ENCODE measurements around the gene ABCC4.

Gene ABCC4

DNA sequence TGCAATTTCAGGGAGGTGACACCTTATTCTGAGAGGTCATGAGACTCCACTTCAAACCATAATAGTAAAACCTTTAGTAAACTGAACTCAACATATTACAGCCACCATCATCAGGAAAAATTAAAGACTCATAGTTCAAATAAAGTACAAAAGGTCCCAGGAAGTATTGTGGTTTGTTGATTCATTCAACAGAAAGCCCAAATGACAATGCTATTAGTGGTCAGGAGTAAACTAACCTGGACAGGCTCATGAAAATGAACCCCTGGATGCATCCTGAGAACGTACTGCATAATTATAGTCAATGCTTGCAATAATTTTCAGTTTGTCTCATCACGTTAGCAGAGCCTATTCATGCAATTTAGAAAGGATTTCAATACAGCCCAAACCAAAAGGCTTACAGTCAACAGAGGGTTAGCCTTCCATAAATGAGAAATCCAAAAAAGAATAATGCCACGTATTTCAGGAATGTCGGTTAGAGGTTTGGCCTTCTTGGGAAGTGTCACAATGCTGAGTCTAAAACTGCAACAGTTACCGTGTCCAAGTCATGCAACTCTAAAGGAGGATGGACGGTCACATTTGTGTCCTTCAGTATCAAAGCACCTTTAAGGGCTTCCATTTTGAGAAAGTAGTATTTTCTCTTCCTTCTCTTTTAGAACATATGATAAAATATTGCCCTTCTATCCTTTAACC, 280.8 kb downstream of the ABCC4 start:
- no peak for FAIRE-seq
- no peak for DNase-seq (ENCODE audit: insufficient read length, low spot score)

DNA sequence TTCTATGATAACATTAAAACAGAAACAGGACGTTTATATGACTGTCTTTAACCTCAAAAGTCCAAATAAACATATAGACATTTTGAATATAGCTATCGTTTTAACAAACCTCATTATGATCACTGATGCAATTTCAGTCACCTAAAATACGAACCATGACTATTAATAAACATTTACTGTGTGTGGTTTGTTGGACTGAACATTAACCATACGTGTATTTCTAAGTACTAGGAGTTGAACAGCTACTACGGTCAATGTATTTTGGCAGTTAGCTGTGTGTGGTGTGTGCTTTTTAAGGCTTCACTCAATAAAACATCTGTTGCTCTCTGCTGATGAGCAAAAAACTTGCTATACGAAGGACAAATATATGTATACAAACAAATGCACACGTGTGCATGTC, 281.4 kb downstream of the ABCC4 start:
- FAIRE-seq, result no peak
- no peak for DNase-seq (ENCODE audit: insufficient read length, low spot score)

DNA sequence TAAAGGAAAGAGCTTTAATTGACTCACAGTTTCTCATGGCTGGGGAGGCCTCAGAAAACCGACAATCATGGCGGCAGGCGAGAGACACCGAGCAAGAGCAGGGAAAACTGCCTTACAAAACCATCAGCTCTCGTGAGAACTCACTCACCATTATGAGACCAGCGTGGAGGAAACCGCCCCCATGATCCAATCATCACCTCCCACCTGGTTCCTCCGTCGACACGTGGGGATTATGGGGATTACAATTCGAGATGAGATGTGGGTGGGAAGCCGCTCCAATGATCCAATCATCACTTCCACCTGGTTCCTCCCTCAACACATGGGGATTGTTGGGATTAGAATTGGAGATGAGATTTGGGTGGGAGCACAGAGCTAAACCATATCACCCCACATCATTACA, 293.9 kb downstream of the ABCC4 start:
- DNase-seq (ENCODE audit: insufficient read length, low spot score) (no peak), FAIRE-seq (no peak)

DNA sequence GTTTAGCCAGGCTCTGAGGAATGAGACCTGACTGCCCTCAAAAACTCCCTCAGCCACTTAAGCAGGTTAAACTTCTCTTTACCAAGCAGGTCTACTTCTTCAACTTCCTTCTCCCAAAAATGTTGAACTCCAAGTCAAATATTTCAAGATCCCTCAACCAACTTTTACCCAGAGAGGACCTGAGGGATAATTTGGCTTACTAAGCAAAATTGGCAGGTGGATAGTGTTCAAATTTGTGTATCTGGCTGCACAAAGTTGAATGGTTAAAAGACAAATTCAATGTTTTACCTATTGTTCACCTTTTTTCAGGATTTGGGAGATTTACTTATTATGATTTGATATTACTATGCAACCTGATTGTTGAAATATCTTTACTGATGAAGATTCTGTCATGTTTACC, 296.0 kb downstream of the ABCC4 start:
- FAIRE-seq (no peak), DNase-seq (ENCODE audit: insufficient read length, low spot score) (no peak)

DNA sequence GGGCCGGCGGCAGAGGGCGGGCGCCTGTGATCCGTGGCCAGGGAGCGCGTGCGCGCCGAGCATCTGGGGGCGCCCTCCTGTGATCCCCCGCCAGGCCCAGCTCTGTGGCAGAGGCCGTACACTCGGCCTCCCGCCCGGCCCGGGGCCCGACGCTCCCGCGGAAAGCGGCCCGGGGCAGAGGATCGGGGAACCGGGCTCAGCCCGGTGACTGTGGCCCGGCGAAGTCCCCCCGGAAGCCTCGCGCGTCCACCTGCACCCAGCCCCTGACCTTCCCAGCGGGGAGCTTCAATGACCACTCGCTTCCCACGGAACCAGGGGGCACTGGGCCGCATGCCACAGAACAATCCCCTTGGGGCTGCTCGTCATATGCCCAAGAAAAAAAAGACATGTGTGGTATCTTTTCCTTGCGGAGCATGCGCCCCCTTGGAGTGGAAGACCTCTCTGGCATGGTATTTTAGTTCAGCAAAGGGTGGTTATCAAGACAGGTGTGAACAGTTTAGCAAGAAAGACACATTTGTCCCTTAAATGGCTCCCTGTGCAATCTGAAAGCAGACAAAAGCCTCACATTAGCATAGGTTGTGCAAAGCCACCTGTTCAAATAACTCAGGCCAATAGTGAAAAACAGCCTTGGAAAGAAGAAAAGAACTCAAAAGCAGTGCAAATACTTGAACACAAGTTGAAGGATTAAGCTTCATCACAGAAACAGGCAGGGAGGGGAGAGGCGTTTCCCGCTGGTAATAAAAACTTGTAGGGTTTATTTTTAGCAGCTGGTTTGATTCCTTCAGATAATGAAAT, 298.0 kb downstream of the ABCC4 start:
- FAIRE-seq, result no peak

DNA sequence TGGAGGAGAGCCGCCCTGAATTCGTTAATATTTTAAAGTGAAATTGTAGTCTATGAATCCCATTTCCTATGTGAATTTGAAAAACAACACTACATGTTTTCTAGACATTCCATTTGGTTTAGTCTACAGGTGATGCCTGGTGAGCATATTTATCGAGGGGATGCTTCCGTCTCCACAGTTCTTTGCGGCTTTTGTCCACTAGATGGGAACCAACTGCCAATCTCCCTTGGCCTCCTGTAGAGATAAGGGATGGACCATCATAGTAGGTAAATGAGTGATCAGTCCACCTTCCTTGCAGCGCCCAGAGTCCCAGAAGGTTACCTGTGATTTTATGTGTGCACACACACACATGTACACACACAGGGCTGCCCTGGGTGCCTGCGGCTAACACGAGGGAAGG, 299.1 kb downstream of the ABCC4 start:
- FAIRE-seq (no peak), DNase-seq (ENCODE audit: insufficient read length, low spot score) (no peak)

More for the DNA sequence above, 298.0 kb downstream of the ABCC4 start:
- DNase-seq (ENCODE audit: insufficient read length, low spot score), result no peak

DNA sequence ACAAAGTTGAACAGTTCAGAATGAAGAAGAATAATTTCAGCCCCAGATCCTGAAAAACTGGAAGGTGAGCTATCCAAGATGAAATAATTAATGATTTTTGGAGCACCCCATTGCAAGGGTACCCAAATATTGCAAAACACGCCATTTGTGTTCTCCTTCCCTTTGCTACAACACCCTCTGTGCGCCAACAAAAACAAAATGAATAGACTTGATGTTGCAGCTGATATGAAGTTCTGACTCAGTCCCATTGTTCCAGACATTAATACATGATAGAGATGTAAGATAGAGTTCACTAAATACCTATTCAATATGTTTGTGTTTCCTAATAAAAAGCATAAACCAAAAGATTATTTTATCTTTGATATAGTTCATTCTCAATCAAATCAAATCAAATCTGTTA, 301.4 kb downstream of the ABCC4 start:
- FAIRE-seq (no peak), DNase-seq (ENCODE audit: insufficient read length, low spot score) (no peak)

DNA sequence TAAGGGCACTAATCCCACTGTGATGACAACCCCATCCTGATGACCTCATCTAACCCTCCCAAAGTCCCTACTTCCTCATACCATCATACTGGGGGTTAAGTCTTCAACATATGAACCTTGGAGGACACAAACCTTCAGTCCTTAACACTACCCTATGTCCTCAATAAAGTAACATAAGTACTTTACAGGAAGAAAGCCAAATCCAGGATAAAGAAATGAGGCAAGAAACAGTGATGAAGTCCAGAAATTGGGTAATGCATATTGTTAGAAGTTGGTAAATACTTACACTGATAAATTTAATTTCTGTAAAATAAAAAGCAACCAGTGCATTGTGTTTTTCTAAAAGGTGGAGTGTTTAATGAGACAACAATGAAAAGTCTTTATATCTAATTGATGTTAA, 304.1 kb downstream of the ABCC4 start:
- no peak for DNase-seq (ENCODE audit: insufficient read length, low spot score)
- FAIRE-seq, result no peak

DNA sequence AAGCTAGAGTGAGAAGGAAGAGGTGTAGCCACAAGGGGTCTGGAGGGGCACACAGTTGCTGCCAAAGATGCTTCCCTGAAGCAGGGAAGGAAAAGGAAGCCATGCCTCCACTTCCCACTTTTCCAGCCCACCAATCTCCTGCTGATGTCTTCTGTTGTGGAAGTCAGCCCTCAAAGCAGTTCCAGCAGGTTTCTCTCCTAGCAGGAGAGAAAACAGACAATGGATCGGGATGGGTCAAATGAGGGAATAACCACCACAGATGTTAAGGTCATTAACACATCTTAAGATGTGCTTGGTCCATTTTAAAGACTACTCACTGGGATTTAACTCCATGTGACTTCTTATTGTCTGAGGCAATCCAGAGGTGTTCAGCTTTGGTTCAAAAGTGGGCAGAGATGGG, 304.8 kb downstream of the ABCC4 start:
- FAIRE-seq (no peak), DNase-seq (ENCODE audit: insufficient read length, low spot score) (no peak)

DNA sequence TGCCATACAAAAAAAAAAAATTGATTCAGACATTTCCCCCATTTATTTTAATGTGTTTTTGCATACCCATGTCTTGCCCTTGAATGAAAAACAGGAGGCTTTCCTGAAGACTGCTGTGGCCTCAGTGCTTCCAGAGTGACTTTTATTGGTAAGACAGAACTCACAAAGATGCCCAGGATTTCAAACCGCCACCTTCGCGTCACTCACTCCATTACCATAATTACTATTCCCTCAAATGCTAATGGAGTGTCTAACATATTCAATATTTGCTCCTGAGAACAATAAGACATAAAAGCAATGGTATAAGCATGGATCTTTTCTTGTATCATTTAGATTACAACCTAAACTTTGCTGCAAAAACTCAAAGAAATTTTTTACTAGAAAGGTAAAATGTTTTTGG, 306.7 kb downstream of the ABCC4 start:
- no peak for FAIRE-seq
- no peak for DNase-seq (ENCODE audit: insufficient read length, low spot score)

DNA sequence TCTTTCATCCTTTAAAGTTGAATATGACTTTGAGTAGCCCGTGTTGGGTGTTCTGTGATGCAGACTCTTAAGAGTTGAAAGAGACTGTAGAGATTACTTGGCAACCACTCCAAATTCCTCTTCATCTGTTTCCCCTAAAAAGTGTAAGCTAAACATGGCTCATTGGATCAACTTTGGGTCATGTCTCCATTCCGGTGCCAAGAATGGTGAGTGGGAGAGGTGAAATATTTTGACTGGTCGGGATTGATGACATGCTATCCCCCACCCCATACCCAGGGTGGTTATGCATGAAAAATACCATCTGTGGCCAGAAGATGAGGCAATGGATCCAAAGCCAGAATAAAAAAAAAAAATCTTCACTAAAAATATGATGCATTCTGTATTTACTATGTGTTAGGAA, 307.6 kb downstream of the ABCC4 start:
- DNase-seq (ENCODE audit: insufficient read length, low spot score) (no peak), FAIRE-seq (no peak)

DNA sequence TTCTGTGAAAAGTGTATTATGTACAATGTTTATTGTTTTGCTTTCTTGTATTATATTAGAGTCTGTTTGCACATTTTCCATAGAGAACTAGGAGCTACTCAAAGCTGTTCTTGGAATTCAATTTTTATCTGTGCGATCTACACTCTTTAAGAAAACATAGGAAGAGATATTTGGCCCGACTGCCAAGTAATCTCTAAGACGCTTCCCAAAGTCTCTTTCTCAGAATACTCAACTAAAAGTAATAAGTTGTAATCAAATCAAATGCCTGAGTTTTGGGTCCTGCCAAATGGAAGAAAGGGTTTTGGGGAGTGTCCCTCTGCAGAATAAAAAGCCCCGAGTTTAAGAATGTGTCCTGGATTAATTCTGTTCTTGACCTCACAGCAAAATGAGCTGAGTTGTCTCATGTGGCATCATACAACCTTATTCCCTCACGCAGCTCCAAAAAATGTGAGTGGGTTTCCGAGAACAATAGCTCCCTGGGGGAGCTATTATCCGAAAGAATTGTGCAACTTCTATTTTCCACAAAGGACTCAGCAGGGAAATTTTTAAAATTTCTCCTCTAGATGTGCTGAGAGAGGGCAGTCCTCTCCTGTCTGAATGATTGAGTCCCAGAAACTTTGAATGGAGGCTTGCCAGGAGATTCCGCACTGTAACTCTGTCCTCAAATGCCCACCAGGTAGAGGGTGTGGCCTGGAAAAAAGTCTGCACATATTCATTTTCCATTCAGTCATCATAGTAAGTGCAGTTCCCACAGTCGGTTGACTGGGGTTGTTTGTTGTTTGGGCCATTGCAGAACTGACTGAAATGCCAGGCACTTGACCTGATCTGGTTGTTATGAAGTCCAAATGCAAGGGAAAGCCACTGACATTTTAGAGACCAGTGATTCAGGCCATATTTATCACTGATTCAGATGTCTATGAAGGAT, 309.0 kb downstream of the ABCC4 start:
- no peak for FAIRE-seq
- no peak for DNase-seq (ENCODE audit: insufficient read length, low spot score)

DNA sequence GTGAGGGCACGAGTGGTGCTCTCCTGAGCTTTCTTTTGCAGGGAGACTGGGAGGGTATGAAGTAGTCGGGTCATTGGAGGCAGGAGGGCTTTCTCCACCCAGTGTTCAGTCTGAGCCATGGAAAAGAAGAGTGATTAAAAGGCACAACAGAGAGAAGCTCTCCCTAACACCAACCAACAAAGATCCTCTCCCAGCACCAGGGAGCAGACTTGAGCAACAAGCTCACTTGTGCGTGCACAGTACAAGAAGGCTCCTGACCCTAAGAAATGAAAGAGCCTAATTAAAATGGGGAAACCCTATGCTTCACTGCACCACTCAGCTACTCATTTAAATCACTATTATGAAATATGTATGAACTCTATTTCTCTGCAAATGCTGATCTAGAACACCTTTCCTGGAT, 312.6 kb downstream of the ABCC4 start:
- FAIRE-seq (no peak), DNase-seq (ENCODE audit: insufficient read length, low spot score) (no peak)

DNA sequence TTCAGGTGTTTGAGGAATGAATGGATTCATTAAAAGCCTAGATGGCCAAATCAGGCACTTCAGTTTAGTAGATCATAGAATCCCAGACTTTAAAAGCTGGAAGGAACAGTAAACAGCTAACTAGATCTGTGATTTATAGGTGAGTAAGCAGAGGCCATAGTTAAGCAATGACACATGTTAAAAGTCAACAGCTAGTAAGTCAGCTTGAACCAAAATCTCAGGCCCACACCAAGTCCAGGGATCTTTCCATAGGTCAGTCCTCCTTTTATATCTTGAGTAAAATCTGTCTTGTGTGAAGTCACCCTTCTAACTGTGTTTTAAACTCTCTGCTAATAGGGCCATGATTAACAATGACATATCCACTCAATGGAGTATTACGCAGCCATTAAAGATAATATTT, 313.4 kb downstream of the ABCC4 start:
- FAIRE-seq, result no peak
- no peak for DNase-seq (ENCODE audit: insufficient read length, low spot score)

DNA sequence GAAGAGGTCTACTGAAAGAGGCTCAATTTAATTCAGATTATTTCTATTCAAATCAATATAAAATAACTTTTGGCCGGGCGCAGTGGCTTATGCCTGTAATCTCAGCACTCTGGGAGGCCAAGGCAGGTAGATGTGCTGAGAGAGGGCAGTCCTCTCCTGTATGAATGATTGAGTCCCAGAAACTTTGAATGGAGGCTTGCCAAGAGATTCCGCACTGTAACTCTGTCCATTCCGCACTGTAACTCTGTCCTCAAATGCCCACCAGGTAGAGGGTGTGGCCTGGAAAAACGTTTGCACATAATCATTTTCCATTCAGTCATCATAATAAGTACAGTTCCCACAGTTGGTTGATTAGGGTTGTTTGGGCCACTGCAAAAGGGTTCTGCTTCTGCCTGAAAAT, 314.2 kb downstream of the ABCC4 start:
- FAIRE-seq (no peak), DNase-seq (ENCODE audit: insufficient read length, low spot score) (no peak)

DNA sequence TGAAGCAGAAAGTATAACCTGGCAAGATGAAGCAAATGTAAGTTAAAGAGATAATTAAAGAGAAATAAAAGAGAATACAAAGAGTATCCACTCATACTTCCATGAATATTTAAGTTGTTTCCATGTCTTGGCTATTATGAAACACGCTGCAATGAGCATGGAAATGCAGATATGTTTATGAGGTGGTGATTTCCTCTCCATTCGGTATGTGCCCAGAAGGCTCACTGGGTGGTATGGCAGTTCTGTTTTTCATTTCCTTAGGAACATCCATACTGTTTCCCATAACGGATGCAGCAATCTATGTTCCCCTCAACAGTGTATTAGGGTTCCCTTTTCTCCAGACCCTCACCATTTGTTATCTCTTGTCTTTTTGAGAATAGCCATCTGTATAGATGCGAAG, 316.3 kb downstream of the ABCC4 start:
- DNase-seq (ENCODE audit: insufficient read length, low spot score) (no peak), FAIRE-seq (no peak)

DNA sequence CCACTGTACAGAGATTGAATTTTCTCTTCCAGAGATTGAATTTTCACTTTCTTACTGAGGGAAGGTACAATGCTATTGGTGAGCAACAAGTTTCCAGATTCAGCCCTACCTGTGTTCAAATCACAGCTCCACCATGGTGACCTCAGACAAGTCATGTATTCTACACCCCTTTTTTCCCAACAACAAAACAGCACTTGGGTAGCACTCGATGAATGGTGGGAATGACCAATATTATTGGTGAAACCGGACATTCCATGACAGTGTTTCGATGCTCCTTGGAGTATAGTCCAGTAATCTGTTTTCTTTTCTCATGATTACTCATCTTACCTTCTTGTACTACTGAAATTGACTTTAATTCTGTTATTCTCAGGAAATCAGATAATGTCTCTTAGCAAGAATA, 322.7 kb downstream of the ABCC4 start:
- FAIRE-seq (no peak), DNase-seq (ENCODE audit: insufficient read length, low spot score) (no peak)

DNA sequence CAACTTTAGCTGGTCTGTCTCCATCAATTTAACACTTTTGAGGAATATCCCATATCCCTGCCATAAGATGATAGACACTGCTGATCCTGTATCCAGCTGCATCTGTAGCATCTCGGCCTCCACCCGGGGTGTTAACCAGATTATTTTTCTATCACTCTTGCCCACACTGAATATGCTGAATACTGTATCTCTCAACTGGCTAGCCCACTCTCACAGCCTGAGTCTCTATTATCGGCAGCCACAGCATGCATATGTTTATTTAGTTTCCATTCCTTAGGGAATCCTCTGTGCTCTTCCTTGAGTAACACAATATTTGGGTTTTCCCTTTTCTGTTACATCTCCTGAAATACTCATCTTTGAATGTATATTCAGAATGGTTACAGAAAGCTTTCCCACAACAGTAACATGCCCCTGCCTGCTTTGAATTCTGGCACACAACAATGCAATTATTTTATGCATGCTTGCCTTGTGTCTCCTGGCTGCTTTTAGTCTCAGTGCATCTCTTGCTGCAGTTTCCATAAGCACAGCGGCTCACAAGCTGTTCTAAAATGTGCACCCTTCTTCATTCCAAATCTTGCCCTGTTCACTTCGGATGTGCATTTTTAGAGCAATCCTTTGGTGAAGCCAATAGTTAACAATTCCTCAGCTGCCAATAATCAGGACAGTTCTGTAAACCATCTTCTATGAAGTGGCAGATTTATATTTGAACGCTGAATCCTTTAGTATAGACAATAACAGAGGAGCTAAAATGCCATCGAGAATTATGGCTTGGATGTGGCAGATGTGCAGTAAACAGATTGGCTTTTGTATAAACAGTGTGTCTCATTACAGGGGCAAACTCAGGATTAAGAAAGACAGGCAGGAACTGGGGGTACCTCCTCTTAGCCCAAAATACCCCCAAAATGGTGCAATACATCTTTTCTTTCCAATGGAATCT, 327.0 kb downstream of the ABCC4 start:
- no peak for DNase-seq (ENCODE audit: insufficient read length, low spot score)
- no peak for FAIRE-seq

DNA sequence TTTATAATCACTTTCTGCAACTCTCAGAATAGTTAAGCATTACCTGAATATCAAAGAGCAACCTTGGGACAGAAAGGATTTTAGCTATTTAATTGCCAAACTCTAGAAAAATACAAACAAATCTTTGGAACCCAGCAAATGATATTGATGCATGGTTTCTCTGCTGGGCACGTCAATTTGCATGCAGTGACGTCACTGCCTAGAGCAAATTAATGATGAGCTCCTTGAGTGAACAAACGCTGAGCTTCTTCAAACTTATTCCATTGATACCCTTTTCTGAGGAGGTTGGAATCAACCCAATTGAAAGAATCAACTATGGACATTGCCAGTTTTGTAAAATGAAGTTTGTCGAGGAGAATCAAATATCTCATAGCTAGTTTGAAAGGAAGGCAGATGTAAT, 329.0 kb downstream of the ABCC4 start:
- peak; percentile 42 for FAIRE-seq
- DNase-seq (ENCODE audit: insufficient read length, low spot score), result no peak
